AG04450 (cell line): Measurements from ENCODE around the gene HMOX2. TPM values are rescaled to one million over a fixed set of nuclear protein-coding genes. Genes with fewer than 3 reads are reported as not detected.

ENCODE experiments used
- CTCF ChIA-PET: fragments of 300-600, 350-600 bp; formaldehyde crosslinking; extraction: SDS; loops from one replicate; lab custom pipeline; 2022; ENCODE audit warnings: antibody characterized with exemption, inconsistent platforms; lab: Charles Lee
- POLR2A ChIA-PET: fragments of 350-600 bp; formaldehyde crosslinking; extraction: SDS; loops from one replicate; lab custom pipeline; 2021; ENCODE audit warnings: antibody characterized with exemption, inconsistent platforms; lab: Yijun Ruan, JAX
- DNase-seq: peaks from one replicate; pipeline ENCODE4 v3.0.0-alpha.2; 2011; ENCODE audit warnings: low read depth, low spot score
- H3K27ac ChIP-seq: one replicate; pipeline ENCODE4 v1.5.1; 2012; ENCODE audit warnings: low read depth, low read length, control low read depth
- H3K27me3 ChIP-seq: one replicate; pipeline ENCODE4 v1.6.0; 2012; ENCODE audit warnings: low read length; ENCODE audit not compliant: control insufficient read depth, insufficient read depth
- H3K4me3 ChIP-seq: 2 replicates; pipeline ENCODE4 v1.5.1; 2011; ENCODE audit warnings: mild to moderate bottlenecking, low read depth, low read length, control low read depth
- H3K9me3 ChIP-seq: 2 replicates; pipeline ENCODE4 v1.5.1; 2012; ENCODE audit warnings: low read length; ENCODE audit not compliant: control insufficient read depth, insufficient read depth
- polyA plus RNA-seq: library from polyadenylated mRNA; depleted of rRNA; stranded (reverse); fragments of >200 nt; gene quantifications from 2 replicates; pipeline ENCODE4 v1.2.3, GENCODE V29; 2011
- TF ChIP-seq, protein P1 (sequence below): IDR thresholded peaks from 2 replicates; pipeline ENCODE4 v1.5.1; 2011; ENCODE audit warnings: low read depth, low read length, control low read depth, inconsistent platforms

Gene HMOX2
- polyA plus RNA-seq, 1 experiment = 49.2 TPM

DNA sequence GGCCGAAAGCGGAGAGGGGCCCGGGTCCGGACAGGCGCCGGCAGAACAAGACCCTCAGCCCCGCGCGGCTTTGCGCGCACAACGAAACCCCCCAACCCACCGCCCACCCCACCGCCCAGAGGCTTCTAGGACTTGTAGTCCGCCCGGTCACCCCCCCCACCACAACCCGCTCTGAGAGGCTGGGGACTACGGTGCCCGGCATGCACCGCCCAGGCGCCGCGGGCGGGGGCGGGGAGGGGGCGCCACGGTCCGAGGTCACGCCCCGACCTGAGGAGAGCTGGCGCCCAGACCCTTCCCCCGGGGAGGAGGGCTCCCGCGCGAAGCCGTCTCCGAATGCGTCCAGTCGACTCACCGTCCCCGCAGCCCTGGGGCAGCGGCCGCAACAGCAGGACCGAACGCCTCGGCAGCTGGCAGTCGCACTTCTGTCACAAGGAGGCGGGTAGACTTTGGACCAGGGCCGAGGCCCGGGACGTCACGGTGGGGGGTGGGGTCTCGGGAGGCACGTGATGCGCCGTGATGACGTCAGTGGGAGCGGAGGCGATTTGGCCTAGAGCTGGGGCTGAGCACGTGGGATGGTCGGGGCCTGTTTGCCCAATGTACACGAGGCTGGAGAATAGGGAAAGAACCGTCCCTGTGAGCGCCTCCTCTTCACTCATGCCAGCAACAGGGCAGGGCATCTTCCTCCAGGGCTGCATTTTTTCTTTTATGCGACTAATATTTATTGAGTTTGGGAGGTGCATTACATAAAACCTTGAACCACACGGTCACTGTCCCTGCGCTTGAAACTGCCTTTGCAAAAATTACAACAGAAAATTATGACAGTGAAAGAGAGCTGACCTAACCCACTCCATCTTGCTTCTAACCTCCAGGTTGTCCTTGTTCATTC is 62.4 kb downstream of the HMOX2 start, which contains the start of gene CDIP1:
CDIP1 (minus strand) TSS at position 424 of the 886 bp plus-strand sequence. CDS start 24,643 bp downstream, outside the sequence.
- Histone ChIP-seq H3K27ac (peak within 1 kb of the TSS; percentile 39), H3K9me3 (peaks cover 20% of the 10 kb centered on the region), H3K4me3 (peak within 1 kb of the TSS; percentile 76), H3K27me3 (peaks cover 12% of the 10 kb centered on the region)
- ChIA-PET POLR2A (interaction anchor here (0.6 kb wide), 1 partner anchor 57 kb away, joined by 5 read pairs; no protein-coding TSS in a partner anchor), CTCF (interaction anchor here (0.5 to 1.5 kb wide), 2 partner anchors 10 to 60 kb away, joined by 5 to 12 read pairs; no protein-coding TSS in a partner anchor)
- TF ChIP-seq, protein P1, sequence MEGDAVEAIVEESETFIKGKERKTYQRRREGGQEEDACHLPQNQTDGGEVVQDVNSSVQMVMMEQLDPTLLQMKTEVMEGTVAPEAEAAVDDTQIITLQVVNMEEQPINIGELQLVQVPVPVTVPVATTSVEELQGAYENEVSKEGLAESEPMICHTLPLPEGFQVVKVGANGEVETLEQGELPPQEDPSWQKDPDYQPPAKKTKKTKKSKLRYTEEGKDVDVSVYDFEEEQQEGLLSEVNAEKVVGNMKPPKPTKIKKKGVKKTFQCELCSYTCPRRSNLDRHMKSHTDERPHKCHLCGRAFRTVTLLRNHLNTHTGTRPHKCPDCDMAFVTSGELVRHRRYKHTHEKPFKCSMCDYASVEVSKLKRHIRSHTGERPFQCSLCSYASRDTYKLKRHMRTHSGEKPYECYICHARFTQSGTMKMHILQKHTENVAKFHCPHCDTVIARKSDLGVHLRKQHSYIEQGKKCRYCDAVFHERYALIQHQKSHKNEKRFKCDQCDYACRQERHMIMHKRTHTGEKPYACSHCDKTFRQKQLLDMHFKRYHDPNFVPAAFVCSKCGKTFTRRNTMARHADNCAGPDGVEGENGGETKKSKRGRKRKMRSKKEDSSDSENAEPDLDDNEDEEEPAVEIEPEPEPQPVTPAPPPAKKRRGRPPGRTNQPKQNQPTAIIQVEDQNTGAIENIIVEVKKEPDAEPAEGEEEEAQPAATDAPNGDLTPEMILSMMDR = no peak
- DNase-seq = peak; percentile 79

DNA sequence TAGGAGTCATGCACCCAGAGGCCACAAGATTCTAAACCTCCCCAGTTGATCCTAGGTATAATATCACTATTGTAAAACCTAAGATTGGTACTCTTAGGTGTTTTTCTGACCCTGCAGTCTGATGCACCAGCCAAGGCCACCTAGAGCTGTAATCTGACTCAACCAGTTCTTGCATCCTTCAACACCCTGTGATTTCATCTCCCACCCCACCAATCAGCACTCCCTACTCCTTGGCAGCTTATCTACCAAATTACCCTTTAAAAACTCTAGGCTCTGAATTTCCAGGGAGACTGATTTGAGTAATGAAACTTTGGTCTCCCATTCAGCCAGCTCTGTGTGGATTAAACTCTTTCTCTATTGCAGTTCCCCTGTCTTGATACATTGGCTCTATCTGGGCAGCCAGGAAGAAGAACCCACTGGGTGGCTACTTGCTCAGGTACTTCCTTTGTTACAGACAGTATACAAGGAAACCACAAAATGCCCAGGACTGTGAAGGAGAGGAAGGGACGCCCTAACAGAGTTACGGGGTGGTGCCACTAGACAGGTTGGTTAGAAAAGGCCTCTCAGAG is 63.6 kb downstream of the HMOX2 start:
- Histone ChIP-seq H3K9me3 (peaks cover 20% of the 10 kb centered on the region), H3K27me3 (peaks cover 12% of the 10 kb centered on the region), H3K4me3 (no peak overlapping the region), H3K27ac (no peak overlapping the region)
- ChIA-PET POLR2A (no interaction called here), CTCF (interaction anchor here (1.5 kb wide), 1 partner anchor 8 kb away, joined by 12 read pairs; no protein-coding TSS in a partner anchor)
- TF ChIP-seq, protein P1 = no peak
- DNase-seq = no peak

DNA sequence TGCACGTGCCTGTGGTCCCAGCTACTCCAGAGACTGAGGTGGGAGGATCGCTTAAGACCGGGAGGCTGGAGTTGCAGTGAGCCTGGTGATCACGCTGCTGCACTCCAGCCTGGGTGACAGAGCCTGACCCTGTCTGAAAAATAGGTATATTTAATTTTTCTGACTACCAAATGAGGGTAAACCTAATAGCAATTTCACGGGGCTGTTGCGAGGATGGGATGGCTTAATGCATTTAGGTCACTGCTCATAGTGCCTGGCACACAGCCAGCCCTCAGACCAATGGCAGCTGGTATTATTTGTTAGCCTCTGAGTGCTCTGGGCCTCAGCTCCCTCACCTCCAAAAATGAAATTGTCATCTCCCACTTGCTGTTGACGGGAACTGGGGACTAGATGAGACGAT is 68.3 kb downstream of the HMOX2 start:
- POLR2A ChIA-PET = no interaction called here
- DNase-seq = no peak
- peaks cover 13% of the 10 kb centered on the region for H3K27me3 ChIP-seq

DNA sequence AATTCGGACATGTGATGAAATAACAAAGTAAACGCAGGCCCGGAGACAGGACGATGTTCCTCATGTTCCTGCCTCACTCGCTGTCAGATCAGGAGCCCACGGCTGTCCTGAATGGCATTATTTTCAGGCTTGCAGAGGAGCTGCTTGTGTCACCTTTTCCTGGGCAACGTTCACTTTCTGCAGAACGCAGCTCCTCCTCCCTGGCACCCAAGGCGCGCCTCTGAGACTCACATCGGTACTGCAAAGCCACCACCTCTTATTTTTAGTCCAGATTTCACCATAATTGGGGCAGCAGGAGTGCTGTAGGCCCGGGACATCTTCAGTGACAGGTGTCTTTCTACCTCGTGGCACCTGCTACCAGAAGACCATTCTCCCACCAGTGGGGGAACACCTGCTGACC is 71.9 kb downstream of the HMOX2 start:
- CTCF ChIA-PET = interaction anchor here (0.5 to 4.7 kb wide), 25 partner anchors 9 to 146 kb away, joined by 3 to 62 read pairs (median 4); partner anchors contain the start of gene CDIP1
- no peak for DNase-seq
- H3K9me3 ChIP-seq = no peaks in the 10 kb centered on the region
- POLR2A ChIA-PET = interaction anchor here (1.0 kb wide), 1 partner anchor 66 kb away, joined by 3 read pairs; the partner anchor contains the start of gene UBALD1
- no peak overlapping the region for H3K27ac ChIP-seq
- TF ChIP-seq, protein P1 = no peak
- no peak overlapping the region for H3K4me3 ChIP-seq
- H3K27me3 ChIP-seq = peaks cover 15% of the 10 kb centered on the region

More for the DNA sequence above, 68.3 kb downstream of the HMOX2 start:
- CTCF ChIA-PET = no interaction called here
- peaks cover 11% of the 10 kb centered on the region for H3K9me3 ChIP-seq
- H3K27ac ChIP-seq = no peak overlapping the region
- TF ChIP-seq, protein P1 = no peak
- H3K4me3 ChIP-seq = no peak overlapping the region
